Heart left ventricle (tissue), 11 donors: ENCODE results near the gene EFCC1. TPM values are rescaled to one million over a fixed set of nuclear protein-coding genes. Genes with fewer than 3 reads are reported as not detected.

ENCODE experiments used
- polyA plus RNA-seq, 2 donors: library from polyadenylated mRNA; stranded (reverse); fragments of 200-250 nt; gene quantifications; one replicate each; pipeline ENCODE4 v1.2.3, GENCODE V29; 2013
- total RNA-seq, 9 donors: library from RNA; depleted of rRNA in 2 of 9; stranded (reverse); fragments of >200 nt in 2 of 9; fragmentation: NEBNext Ultra II Directional in 3 of 9; extraction: Animal tissue kit (Norgen Biotek cat#: 25700) in 3 of 9; gene quantifications; one replicate each; pipeline versions ENCODE4 v1.1.0 to v1.2.4, GENCODE V29; 2016 to 2023
- donor health status: ischemic (EF 13 %, LVEDD 7.1; RV severe dilation, severe dysfunction).
- donor health status: healthy with polysubstance abuse.
- donor health status: DM: no; HTN: yes; CAD: no.
- donor health status: DM: no; HTN: no; CAD: no.
- donor health status: ischemic (EF 25% LVEDD 5.7; RV mildly dilated, moderate dysfunction).
- donor health status: healthy.
- donor health status: DM: yes; HTN: yes; CAD: no.
- donor health status: PGD.
- donor health status: nonischemic (EF 23%, LVEDD 6.1; RV moderate dilation, normal function).

EFCC1 gene
- total and polyA plus RNA-seq, 11 donors: 0.60 to 2.5 (median 1.5) TPM

Other genes starting within 250 kb of the EFCC1 start
- 10 to 100 TPM; 29.9 to 44.9 (median 36.7) TPM for gene ACAD9, start 121.7 kb upstream of the EFCC1 start, total RNA-seq
- gene ACAD9, start 121.7 kb upstream of the EFCC1 start, polyA plus RNA-seq: 10 to 100 TPM; 24.6 to 25.8 TPM
- gene CFAP92, start 7.2 kb upstream of the EFCC1 start, total RNA-seq: 1 to 10 TPM in 1 of 9 donors, under 1 TPM in 5, not detected in 3; 0.12 to 1.8 (median 0.47) TPM
- under 1 TPM; 0.17 to 0.23 TPM for gene CFAP92, start 7.2 kb upstream of the EFCC1 start, polyA plus RNA-seq
- gene GP9, start 59.5 kb downstream of the EFCC1 start, total RNA-seq: not detected
- gene GP9, start 59.5 kb downstream of the EFCC1 start, polyA plus RNA-seq: not detected
- gene RAB43, start 120.5 kb downstream of the EFCC1 start, total RNA-seq: 10 to 100 TPM in 1 of 9 donors, 1 to 10 TPM in 8; 1.3 to 10.3 (median 3.3) TPM
- 1 to 10 TPM; 2.4 to 4.9 TPM for gene RAB43, start 120.5 kb downstream of the EFCC1 start, polyA plus RNA-seq
- gene ISY1, start 159.8 kb downstream of the EFCC1 start, total RNA-seq: 10 to 100 TPM; 14.9 to 31.2 (median 24.5) TPM
- gene ISY1, start 159.8 kb downstream of the EFCC1 start, polyA plus RNA-seq: 10 to 100 TPM; 16.2 to 27.0 TPM
- 100 to 1,000 TPM; 388 to 743 (median 512) TPM for gene CNBP, start 182.6 kb downstream of the EFCC1 start, total RNA-seq
- 100 to 1,000 TPM; 376 to 501 TPM for gene CNBP, start 182.6 kb downstream of the EFCC1 start, polyA plus RNA-seq
- 100 to 1,000 TPM in 4 of 9 donors, 10 to 100 TPM in 5; 78.6 to 121 (median 93.9) TPM for gene COPG1, start 248.3 kb downstream of the EFCC1 start, total RNA-seq
- 100 to 1,000 TPM in 1 of 2 donors, 10 to 100 TPM in 1; 82.3 to 115 TPM for gene COPG1, start 248.3 kb downstream of the EFCC1 start, polyA plus RNA-seq